ENCODE data around the gene ENPP1.

The ENPP1 gene

DNA sequence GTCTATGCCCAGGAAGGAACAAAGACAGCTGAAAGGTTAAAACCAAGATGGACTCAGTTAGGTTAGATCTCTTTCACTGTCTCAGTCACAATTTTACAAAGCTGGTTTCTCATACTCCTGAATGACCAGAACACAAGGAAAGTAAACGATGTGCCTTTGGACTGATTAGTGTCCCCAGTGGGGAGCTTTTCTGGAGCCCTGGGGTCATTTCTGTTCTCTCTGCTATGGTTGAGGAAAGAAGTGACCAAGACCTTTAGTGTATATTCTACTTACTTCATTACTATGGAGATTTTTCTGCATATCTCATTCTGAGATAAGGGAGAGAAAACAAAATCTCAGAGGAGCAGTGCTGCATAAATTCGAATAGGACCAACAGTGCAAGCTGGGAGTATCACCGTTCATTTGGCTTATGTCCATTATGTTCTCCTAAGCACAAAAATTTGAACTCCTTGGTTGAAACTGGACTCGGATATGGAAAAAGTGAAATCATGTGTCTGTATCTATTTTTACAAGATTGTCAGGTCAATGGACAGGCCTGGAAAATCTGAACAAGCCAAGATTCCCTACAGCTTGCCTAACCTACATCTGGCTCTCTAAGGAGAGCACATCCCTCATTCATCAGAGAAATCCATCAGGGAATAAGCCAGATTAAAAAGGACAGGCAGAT, 34.4 kb upstream of the ENPP1 start:
- no peak overlapping the region for H3K9ac ChIP-seq (ENCODE audit: low read depth, low read length)
- no peaks in the 10 kb centered on the region for H3K9me3 ChIP-seq (ENCODE audit: control insufficient read depth, insufficient read depth, low read length)
- no peaks in the 10 kb centered on the region for H3K36me3 ChIP-seq (ENCODE audit: insufficient read depth, low read length)
- no peaks in the 10 kb centered on the region for H3K4me1 ChIP-seq (ENCODE audit: insufficient read depth, low read length)

DNA sequence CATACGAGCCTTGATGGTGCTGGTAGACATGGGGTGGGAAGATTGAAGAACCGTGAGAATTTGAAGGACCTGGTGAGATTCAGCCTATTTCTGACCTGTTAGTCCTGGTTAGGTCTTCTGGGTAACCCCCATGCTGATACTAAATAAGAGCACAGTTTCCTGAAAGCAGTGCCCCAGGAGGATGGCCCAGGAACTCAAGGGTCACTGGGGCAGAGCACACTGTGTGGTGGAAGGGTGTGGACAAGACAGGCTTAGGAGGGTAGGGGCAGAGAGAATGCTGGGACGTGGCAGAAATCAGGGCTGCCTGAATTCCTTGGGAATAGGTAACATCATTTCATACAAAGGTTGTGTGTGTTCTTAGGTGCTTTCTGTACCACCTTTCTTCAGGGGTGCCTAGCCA, 31.9 kb upstream of the ENPP1 start:
- Histone ChIP-seq H3K9me3 (ENCODE audit: control insufficient read depth, insufficient read depth, low read length) (no peaks in the 10 kb centered on the region), H3K9ac (ENCODE audit: low read depth, low read length) (no peak overlapping the region), H3K4me1 (ENCODE audit: insufficient read depth, low read length) (no peaks in the 10 kb centered on the region), H3K36me3 (ENCODE audit: insufficient read depth, low read length) (no peaks in the 10 kb centered on the region)

DNA sequence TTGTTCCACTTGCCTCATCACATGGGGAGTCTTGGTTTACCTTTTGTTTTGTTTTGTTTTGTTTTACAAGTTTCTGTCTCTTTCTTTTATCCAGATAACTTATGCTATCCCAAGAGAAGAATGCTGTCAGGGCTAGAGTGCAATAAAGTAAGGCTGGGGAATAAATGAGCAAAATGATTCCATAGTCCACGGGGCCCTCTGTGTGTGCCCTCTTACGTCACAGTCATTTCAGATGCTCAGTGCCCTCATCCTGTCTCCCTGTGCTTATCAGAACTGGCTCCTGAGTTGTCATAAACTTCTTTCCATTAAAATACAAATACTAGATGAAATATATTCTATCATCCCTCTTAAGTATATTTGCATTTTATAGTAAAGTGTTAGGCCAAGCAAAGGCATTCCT, 30.8 kb upstream of the ENPP1 start:
- H3K9ac ChIP-seq (ENCODE audit: low read depth, low read length), result no peak overlapping the region
- H3K36me3 ChIP-seq (ENCODE audit: insufficient read depth, low read length), result no peaks in the 10 kb centered on the region
- no peaks in the 10 kb centered on the region for H3K4me1 ChIP-seq (ENCODE audit: insufficient read depth, low read length)
- no peaks in the 10 kb centered on the region for H3K9me3 ChIP-seq (ENCODE audit: control insufficient read depth, insufficient read depth, low read length)

DNA sequence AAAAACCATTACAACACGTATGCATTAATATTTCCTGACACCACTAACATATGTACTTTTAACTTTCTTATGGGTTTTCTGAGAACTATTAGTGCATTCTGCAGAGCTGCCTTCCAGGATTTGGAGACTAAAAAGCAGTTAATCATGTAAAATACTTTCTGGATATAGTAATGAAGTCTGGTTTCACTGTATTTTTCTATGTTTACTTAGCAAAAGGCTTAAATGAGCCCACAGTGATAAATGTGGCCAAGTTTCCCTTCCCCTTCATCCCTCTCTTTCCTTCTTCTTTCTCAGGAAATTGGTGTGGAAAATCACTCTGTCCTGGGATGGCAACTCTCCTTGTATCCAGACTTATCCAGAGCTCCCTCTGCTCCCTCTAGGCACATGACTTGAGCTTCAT, 29.7 kb upstream of the ENPP1 start:
- Histone ChIP-seq H3K36me3 (ENCODE audit: insufficient read depth, low read length) (no peaks in the 10 kb centered on the region), H3K9ac (ENCODE audit: low read depth, low read length) (no peak overlapping the region), H3K9me3 (ENCODE audit: control insufficient read depth, insufficient read depth, low read length) (no peaks in the 10 kb centered on the region), H3K4me1 (ENCODE audit: insufficient read depth, low read length) (no peaks in the 10 kb centered on the region; the same call in 1 of the 2 replicates)

DNA sequence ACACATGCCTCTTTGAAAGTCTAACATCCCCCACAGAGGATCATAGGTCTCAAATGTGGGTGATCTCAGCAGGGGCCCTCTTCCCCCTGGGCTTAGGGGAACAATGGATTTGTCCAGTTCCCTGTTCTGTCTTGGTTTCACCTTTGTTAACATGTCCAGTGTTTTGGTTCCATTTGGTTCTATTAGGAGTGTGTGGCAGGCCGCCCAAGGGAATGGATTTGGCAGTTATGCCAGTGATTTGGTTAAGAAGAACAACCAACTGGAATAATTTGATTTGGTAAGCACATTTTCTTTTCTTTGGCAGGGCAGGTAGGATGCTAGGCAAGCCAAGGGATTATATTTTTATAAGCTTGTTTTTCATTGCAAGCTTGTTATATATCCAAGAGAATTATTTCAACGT, 28.5 kb upstream of the ENPP1 start:
- H3K9ac ChIP-seq (ENCODE audit: low read depth, low read length), result no peak overlapping the region
- H3K9me3 ChIP-seq (ENCODE audit: control insufficient read depth, insufficient read depth, low read length), result no peaks in the 10 kb centered on the region
- H3K36me3 ChIP-seq (ENCODE audit: insufficient read depth, low read length), result no peaks in the 10 kb centered on the region
- H3K4me1 ChIP-seq (ENCODE audit: insufficient read depth, low read length), result no peaks in the 10 kb centered on the region; the same call in 1 of the 2 replicates

DNA sequence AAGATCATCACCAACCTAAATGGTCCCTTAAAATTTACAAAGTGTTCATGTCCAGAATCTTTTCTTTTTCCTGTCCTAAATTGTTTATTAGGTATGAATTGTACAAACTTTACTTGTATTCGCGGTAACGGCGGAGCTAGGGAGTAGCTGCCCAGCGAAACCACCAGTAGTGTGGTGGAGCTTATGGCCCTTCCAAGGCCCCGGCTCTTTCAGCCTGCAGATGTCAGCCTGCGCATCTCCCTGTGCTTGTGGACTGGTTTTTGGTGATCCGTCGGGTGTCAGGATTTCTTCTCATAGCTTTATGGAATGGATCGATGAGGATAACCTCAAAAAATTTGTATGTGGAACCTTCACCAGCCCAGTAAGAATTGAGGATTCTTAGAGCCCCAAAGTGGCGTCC, 27.2 kb upstream of the ENPP1 start:
- Histone ChIP-seq H3K9ac (ENCODE audit: low read depth, low read length) (no peak overlapping the region), H3K4me1 (ENCODE audit: insufficient read depth, low read length) (no peaks in the 10 kb centered on the region; the same call in 1 of the 2 replicates), H3K36me3 (ENCODE audit: insufficient read depth, low read length) (no peaks in the 10 kb centered on the region), H3K9me3 (ENCODE audit: control insufficient read depth, insufficient read depth, low read length) (no peaks in the 10 kb centered on the region)

DNA sequence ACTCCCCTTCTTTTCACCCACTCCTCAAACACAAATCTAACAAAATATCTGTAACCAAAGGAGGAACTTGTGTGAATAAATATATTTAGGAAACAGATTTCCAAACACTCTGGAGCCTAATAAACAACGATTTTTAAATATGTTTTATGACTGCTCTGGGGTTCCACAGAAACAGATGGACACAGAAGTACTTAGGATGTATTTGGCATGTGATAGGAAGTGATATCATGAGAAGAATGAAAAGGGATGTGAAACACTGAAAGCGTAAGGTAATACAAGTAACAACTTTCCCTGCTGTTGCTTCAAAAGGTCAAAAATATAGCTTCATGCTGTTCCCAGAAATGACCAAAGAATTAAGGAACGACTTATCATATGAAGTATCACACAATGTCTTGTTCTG, 26.1 kb upstream of the ENPP1 start:
- H3K9ac ChIP-seq (ENCODE audit: low read depth, low read length), result no peak overlapping the region
- H3K9me3 ChIP-seq (ENCODE audit: control insufficient read depth, insufficient read depth, low read length), result no peaks in the 10 kb centered on the region
- no peaks in the 10 kb centered on the region; the same call in 1 of the 2 replicates for H3K4me1 ChIP-seq (ENCODE audit: insufficient read depth, low read length)
- no peaks in the 10 kb centered on the region for H3K36me3 ChIP-seq (ENCODE audit: insufficient read depth, low read length)

DNA sequence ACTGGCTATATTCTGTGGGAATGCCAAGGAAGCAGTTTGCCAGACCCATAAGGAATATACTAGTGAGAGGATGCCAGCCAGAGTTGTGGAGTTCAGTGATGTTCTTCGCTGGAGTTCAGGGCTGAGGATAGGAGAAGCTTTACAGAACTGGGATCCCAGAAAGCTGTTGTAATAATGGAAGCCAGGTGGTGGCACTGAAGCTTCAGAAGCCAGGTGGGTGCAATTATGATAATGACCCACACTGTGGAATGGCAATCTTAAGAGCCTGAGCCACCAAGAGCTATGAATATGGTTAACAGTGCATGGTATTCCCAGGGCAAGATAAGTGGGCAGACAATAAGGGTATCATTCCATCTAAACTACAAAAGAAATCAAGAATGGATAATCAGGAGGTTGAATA, 25.1 kb upstream of the ENPP1 start:
- Histone ChIP-seq H3K36me3 (ENCODE audit: insufficient read depth, low read length) (no peaks in the 10 kb centered on the region), H3K9me3 (ENCODE audit: control insufficient read depth, insufficient read depth, low read length) (no peaks in the 10 kb centered on the region), H3K4me1 (ENCODE audit: insufficient read depth, low read length) (no peaks in the 10 kb centered on the region; the same call in 1 of the 2 replicates), H3K9ac (ENCODE audit: low read depth, low read length) (no peak overlapping the region)

DNA sequence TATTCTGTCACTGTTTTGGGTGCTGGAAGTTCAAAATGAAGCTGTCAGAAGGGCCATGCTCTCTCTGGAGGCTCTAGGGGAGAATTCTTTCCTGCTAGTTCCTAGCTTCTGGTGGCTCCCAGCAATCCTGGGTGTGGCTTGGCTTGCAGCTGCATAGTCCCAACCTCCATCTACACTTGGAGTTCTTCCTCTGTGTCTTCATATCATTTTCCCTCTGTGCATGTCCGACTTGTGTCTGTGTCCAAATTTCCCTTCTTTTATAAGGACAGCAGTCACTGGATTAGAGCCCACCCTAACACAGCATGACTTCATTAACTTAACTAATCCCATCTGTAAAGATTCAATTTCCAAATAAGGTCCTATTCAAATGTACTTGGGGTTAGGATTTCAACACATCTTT, 23.3 kb upstream of the ENPP1 start:
- Histone ChIP-seq H3K9ac (ENCODE audit: low read depth, low read length) (no peak overlapping the region), H3K9me3 (ENCODE audit: control insufficient read depth, insufficient read depth, low read length) (no peaks in the 10 kb centered on the region), H3K4me1 (ENCODE audit: insufficient read depth, low read length) (peaks cover 4% of the 10 kb centered on the region), H3K36me3 (ENCODE audit: insufficient read depth, low read length) (no peaks in the 10 kb centered on the region)

DNA sequence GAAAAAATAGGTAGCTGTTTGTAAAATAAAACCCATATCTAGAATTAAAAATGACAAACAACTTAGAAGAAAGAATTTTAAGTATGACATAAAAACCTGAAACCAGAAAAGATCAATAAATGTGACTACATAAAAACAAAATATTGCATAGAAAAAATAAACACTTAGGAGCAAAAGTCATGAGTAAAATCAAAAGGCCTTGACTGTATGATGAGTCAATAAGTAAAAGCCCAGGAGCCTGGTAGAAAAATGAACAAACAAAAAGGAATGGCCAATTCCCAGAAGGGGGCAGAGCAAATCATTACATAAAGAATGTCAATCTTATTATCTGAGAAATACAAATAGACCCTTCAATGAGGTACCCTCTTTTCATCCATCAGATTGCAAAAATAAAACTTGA, 20.7 kb upstream of the ENPP1 start:
- Histone ChIP-seq H3K4me1 (ENCODE audit: insufficient read depth, low read length) (peaks cover 12% of the 10 kb centered on the region), H3K9me3 (ENCODE audit: control insufficient read depth, insufficient read depth, low read length) (no peaks in the 10 kb centered on the region), H3K9ac (ENCODE audit: low read depth, low read length) (no peak overlapping the region), H3K36me3 (ENCODE audit: insufficient read depth, low read length) (no peaks in the 10 kb centered on the region)

DNA sequence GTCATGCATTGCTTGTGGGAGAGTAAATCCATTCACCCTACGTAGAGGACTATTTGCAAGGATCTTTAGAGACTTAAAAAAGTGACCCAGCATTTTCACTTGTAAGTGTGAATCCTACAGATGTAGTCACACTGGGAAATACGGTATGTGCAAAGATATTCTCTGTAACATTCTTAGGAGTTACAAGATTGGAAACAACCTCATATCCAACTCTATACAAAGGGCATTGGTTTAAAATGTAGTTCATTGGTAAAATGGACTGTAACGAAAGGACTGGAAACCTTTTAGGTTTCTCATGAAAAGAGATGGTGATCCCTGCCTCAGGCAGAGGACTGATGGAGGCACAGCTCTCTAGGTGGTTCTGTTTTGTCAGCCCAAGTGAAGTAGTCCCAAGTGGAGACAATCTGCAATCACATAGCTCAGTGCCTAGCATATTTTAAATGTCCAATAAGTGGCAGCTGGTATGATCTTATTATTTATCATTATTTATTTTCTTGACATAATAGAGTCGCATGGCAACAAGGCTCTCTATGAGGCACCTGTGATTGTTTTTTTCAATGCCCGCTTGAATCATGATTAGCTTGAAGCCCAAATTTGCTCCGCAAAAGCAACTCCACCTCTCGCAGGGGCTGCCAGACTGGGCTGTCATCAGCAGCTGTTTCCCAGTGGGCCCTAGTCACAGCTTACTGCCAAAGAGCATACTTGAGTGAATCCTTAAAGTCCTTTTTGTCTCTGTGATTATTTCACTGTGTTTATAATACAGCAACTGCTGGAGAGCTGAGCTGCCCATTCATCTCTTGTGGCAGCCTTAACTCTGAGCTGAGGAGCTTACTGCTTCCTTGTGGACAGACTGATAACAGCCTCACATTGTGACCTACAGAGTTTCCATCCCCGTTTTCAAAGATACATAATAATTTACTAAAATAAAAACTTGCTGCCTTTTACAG, 19.8 kb upstream of the ENPP1 start:
- Histone ChIP-seq H3K9me3 (ENCODE audit: control insufficient read depth, insufficient read depth, low read length) (no peaks in the 10 kb centered on the region), H3K9ac (ENCODE audit: low read depth, low read length) (no peak overlapping the region), H3K36me3 (ENCODE audit: insufficient read depth, low read length) (no peaks in the 10 kb centered on the region), H3K4me1 (ENCODE audit: insufficient read depth, low read length) (peaks cover 18% of the 10 kb centered on the region)

DNA sequence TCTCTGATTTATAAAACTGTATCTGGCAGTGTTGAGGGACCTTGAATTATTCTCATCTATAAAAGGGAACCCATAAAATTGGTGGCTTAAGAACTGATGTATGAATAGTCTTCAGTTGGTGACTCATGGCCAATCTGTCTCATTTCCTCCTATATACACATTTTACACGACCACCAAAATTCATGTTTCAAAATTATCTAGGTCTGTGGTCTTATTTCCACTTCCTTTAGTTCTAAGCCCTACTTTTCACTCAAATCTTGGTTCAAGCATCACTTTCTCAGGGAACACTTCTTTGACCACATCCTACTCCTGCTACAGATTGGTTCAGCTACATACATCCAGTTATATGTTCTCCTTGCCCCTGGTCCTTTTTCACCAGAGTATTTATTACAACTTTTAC, 18.6 kb upstream of the ENPP1 start:
- H3K36me3 ChIP-seq (ENCODE audit: insufficient read depth, low read length), result no peaks in the 10 kb centered on the region
- peaks cover 18% of the 10 kb centered on the region for H3K4me1 ChIP-seq (ENCODE audit: insufficient read depth, low read length)
- no peaks in the 10 kb centered on the region for H3K9me3 ChIP-seq (ENCODE audit: control insufficient read depth, insufficient read depth, low read length)
- H3K9ac ChIP-seq (ENCODE audit: low read depth, low read length), result no peak overlapping the region

DNA sequence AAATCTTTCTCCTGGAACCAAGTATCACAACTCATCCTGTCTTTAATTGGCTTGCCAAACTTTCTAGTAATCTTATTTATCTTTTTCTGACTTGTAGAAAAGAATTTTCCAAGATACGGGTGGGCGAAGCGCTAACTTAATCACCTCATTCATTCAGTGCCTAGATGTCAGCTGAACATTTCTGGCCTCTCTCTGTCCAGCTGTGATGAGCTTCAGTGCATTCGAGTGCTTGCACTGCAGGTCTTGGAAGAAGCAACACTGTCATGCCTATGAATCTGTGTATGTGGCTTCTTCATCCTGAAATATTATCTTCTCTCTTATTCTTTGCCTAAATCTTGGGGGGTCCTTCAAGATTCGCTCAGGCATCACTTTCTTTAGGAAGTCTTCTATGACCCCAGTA, 16.3 kb upstream of the ENPP1 start:
- H3K9ac ChIP-seq (ENCODE audit: low read depth, low read length), result no peak overlapping the region
- H3K9me3 ChIP-seq (ENCODE audit: control insufficient read depth, insufficient read depth, low read length), result no peaks in the 10 kb centered on the region
- H3K4me1 ChIP-seq (ENCODE audit: insufficient read depth, low read length), result peaks cover 22% of the 10 kb centered on the region
- no peaks in the 10 kb centered on the region for H3K36me3 ChIP-seq (ENCODE audit: insufficient read depth, low read length)

DNA sequence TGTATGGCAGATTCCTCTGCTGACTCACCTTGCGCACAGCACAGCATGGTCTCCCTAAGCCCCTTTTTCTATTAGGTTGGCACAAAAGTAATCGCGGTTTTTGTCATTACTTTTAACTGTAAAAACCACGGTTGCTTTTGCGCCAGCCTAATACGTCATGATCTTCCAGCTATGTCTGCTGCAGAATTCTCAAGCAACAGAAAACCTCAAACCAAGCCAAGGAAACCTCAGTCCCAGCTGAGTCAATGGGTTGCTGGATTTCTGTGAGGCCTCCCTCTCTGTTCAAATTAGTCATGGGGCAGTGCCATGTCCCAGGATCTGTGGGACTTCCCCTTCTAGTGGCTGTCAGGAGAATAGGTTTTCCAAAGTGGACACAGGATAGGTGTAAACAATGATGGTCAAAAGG, 15.7 kb upstream of the ENPP1 start:
- Histone ChIP-seq H3K36me3 (ENCODE audit: insufficient read depth, low read length) (no peaks in the 10 kb centered on the region), H3K4me1 (ENCODE audit: insufficient read depth, low read length) (peaks cover 22% of the 10 kb centered on the region), H3K9ac (ENCODE audit: low read depth, low read length) (no peak overlapping the region), H3K9me3 (ENCODE audit: control insufficient read depth, insufficient read depth, low read length) (no peaks in the 10 kb centered on the region)

DNA sequence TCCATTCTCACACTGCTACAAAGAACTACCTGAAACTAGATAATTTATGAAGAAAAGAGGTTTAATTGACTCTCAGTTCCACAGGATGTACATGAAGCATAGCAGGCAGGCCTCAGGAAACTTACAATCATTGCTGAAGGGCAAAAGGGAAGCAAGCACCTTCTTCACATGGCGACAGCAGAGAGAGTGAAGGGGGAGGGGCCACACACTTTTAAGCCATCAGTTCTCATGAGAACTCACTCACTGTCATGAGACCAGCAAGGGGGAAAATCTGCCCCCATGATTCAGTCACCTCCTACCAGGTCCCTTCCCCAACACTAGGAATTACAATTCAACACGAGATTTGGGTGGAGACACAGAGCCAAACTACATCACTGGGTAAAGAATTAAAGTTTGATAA, 12.5 kb upstream of the ENPP1 start:
- Histone ChIP-seq H3K9ac (ENCODE audit: low read depth, low read length) (no peak overlapping the region), H3K9me3 (ENCODE audit: control insufficient read depth, insufficient read depth, low read length) (no peaks in the 10 kb centered on the region), H3K36me3 (ENCODE audit: insufficient read depth, low read length) (no peaks in the 10 kb centered on the region), H3K4me1 (ENCODE audit: insufficient read depth, low read length) (peaks cover 18% of the 10 kb centered on the region)

All from ES-I3 (cell line).